HEK293 (cell line): ENCODE results near the gene FGB.

Experiments used
- CTCF ChIP-seq: fragments of 450-650 bp; formaldehyde crosslinking; IDR thresholded peaks from 2 replicates; pipeline ENCODE4 v1.5.1; 2016; ENCODE audit warnings: missing biosample characterization, missing genetic modification characterization
- KLF16 ChIP-seq: fragments of 450-650 bp; formaldehyde crosslinking; IDR thresholded peaks from 2 replicates; pipeline ENCODE4 v1.5.1; 2017; ENCODE audit warnings: missing biosample characterization, missing genetic modification characterization
- PATZ1 ChIP-seq: fragments of 450-650 bp; formaldehyde crosslinking; IDR thresholded peaks from 2 replicates; pipeline ENCODE4 v1.5.1; 2016; ENCODE audit warnings: missing biosample characterization, missing genetic modification characterization
- PRDM4 ChIP-seq: fragments of 450-650 bp; formaldehyde crosslinking; IDR thresholded peaks from 2 replicates; pipeline ENCODE4 v1.5.1; 2017; ENCODE audit warnings: missing biosample characterization, missing genetic modification characterization
- REST ChIP-seq: fragments of 450-650 bp; formaldehyde crosslinking; IDR thresholded peaks from 2 replicates; pipeline ENCODE4 v1.5.1; 2016; ENCODE audit warnings: missing biosample characterization, missing genetic modification characterization
- TSHZ1 ChIP-seq: fragments of 450-650 bp; formaldehyde crosslinking; IDR thresholded peaks from 2 replicates; pipeline ENCODE4 v1.5.1; 2016; ENCODE audit warnings: missing biosample characterization, missing genetic modification characterization, borderline replicate concordance
- ZBTB21 ChIP-seq: fragments of 450-650 bp; formaldehyde crosslinking; IDR thresholded peaks from 2 replicates; pipeline ENCODE4 v1.5.1; 2017; ENCODE audit warnings: missing biosample characterization, missing genetic modification characterization
- ZNF174 ChIP-seq: fragments of 450-650 bp; formaldehyde crosslinking; IDR thresholded peaks from 2 replicates; pipeline ENCODE4 v1.5.0; 2017; ENCODE audit warnings: missing biosample characterization, mild to moderate bottlenecking, missing genetic modification characterization
- ZNF274 ChIP-seq, 2 experiments: fragments of 200-500 bp in 1 of 2; fragments of 450-650 bp in 1 of 2; sonication (Bioruptor generic) in 1 of 2; formaldehyde crosslinking in 1 of 2; IDR thresholded peaks; 2 replicates each; pipeline versions ENCODE4 v1.5.1 to v1.6.1; 2014 to 2016; ENCODE audit warnings: borderline replicate concordance in 1 of 2, inconsistent platforms in 1 of 2, low read length in 1 of 2, missing biosample characterization in 1 of 2, missing genetic modification characterization in 1 of 2
- ZNF488 ChIP-seq: fragments of 450-650 bp; formaldehyde crosslinking; IDR thresholded peaks from 2 replicates; pipeline ENCODE4 v1.5.1; 2016; ENCODE audit warnings: missing biosample characterization, missing genetic modification characterization
- ZNF600 ChIP-seq: fragments of 450-650 bp; formaldehyde crosslinking; IDR thresholded peaks from 2 replicates; pipeline ENCODE4 v1.5.1; 2016; ENCODE audit warnings: missing biosample characterization, missing genetic modification characterization
- ZNF707 ChIP-seq: fragments of 450-650 bp; formaldehyde crosslinking; IDR thresholded peaks from 2 replicates; pipeline ENCODE4 v1.5.1; 2016; ENCODE audit warnings: missing biosample characterization, missing genetic modification characterization
- ZSCAN23 ChIP-seq: fragments of 450-650 bp; formaldehyde crosslinking; IDR thresholded peaks from 2 replicates; pipeline ENCODE4 v1.5.1; 2016; ENCODE audit warnings: missing biosample characterization, missing genetic modification characterization
- ZSCAN30 ChIP-seq: fragments of 450-650 bp; IDR thresholded peaks from 2 replicates; pipeline ENCODE4 v1.5.1; 2018; ENCODE audit warnings: missing biosample characterization, mild to moderate bottlenecking, missing genetic modification characterization, moderate library complexity

GRCh38 chr4:154615211-154615610 is 52.4 kb downstream of the FGB start:
- no peak for TF ChIP-seq ZNF707 (tag by site-specific recombination)
- TF ChIP-seq CTCF = no peak
- TF ChIP-seq PATZ1 (tag by site-specific recombination) = no peak
- TF ChIP-seq REST (tag by site-specific recombination) = no peak
- TF ChIP-seq ZNF600 (tag by site-specific recombination) = no peak
- no peak for TF ChIP-seq ZNF274 (IDR thresholded peaks at IDR 0.05; ENCODE audit: low read length)
- TF ChIP-seq ZNF274 (tag by site-specific recombination; IDR thresholded peaks at IDR 0.05; ENCODE audit: borderline replicate concordance) = no peak
- no peak for TF ChIP-seq TSHZ1 (tag by site-specific recombination)
- no peak for TF ChIP-seq ZNF174 (tag by site-specific recombination)
- TF ChIP-seq ZBTB21 (tag by site-specific recombination) = no peak
- TF ChIP-seq PRDM4 (tag by site-specific recombination) = no peak
- no peak for TF ChIP-seq ZNF488
- TF ChIP-seq ZSCAN30 (tag by site-specific recombination) = no peak
- no peak for TF ChIP-seq KLF16
- TF ChIP-seq ZSCAN23 (tag by site-specific recombination) = no peak
